ENCODE results near the gene C1orf167.

GRCh38 chr1:11787804-11788436 is 25.9 kb downstream of the C1orf167 start:
- no peak for TF ChIP-seq CTCF (IDR thresholded peaks at IDR 0.05)
- TF ChIP-seq POLR2A (IDR thresholded peaks at IDR 0.05), result no peak

Measured in breast epithelium (tissue), 3 donors.